ENCODE data around the gene LRP1B.

Gene LRP1B

GRCh38 chr2:141306368-141306767 lies 824.4 kb downstream of the LRP1B start:
- ATAC-seq (ENCODE audit: insufficient read depth, low read depth) (no peak), DNase-seq (no peak)
- Histone ChIP-seq H3K27me3 (ENCODE audit: insufficient read depth, low read length, poor library complexity) (no peaks in the 10 kb centered on the region), H3K9me3 (ENCODE audit: insufficient read depth, low read length, severe bottlenecking) (peaks cover 6% of the 10 kb centered on the region), H2AFZ (ENCODE audit: low read depth, low read length) (no peak overlapping the region), H3K9ac (ENCODE audit: low read depth, low read length) (no peak overlapping the region), H3K4me1 (ENCODE audit: insufficient read depth, low read length) (no peaks in the 10 kb centered on the region), H3K36me3 (ENCODE audit: insufficient read depth, low read length) (no peaks in the 10 kb centered on the region), H3K4me3 (ENCODE audit: low read depth in 1 of 2, low read length in 2 of 2) (no peak overlapping the region), H4K20me1 (ENCODE audit: insufficient read depth, low read length) (no peaks in the 10 kb centered on the region), H3K4me2 (ENCODE audit: insufficient read depth, low read length) (no peak overlapping the region), H3K79me2 (ENCODE audit: insufficient read depth, low read length) (no peaks in the 10 kb centered on the region), H3K27ac (ENCODE audit: low read length) (no peak overlapping the region)
- TF ChIP-seq CTCF (IDR thresholded peaks at IDR 0.05; ENCODE audit: borderline replicate concordance, extremely low read depth, low read length, poor library complexity, severe bottlenecking) (no peak), EZH2 (IDR thresholded peaks at IDR 0.05; ENCODE audit: borderline replicate concordance, low read depth, low read length, severe bottlenecking) (no peak)

GRCh38 chr2:141301551-141301950 lies 829.3 kb downstream of the LRP1B start:
- Histone ChIP-seq H3K4me2 (ENCODE audit: insufficient read depth, low read length) (no peak overlapping the region), H3K9ac (ENCODE audit: low read depth, low read length) (no peak overlapping the region), H3K27ac (ENCODE audit: low read length) (no peak overlapping the region), H3K9me3 (ENCODE audit: insufficient read depth, low read length, severe bottlenecking) (no peaks in the 10 kb centered on the region), H2AFZ (ENCODE audit: low read depth, low read length) (no peak overlapping the region), H4K20me1 (ENCODE audit: insufficient read depth, low read length) (no peaks in the 10 kb centered on the region), H3K4me3 (ENCODE audit: low read depth in 1 of 2, low read length in 2 of 2) (no peak overlapping the region), H3K79me2 (ENCODE audit: insufficient read depth, low read length) (no peaks in the 10 kb centered on the region), H3K27me3 (ENCODE audit: insufficient read depth, low read length, poor library complexity) (no peaks in the 10 kb centered on the region), H3K36me3 (ENCODE audit: insufficient read depth, low read length) (no peaks in the 10 kb centered on the region), H3K4me1 (ENCODE audit: insufficient read depth, low read length) (no peaks in the 10 kb centered on the region)
- DNase-seq (no peak), ATAC-seq (ENCODE audit: insufficient read depth, low read depth) (no peak)
- TF ChIP-seq CTCF (IDR thresholded peaks at IDR 0.05; ENCODE audit: borderline replicate concordance, extremely low read depth, low read length, poor library complexity, severe bottlenecking) (no peak), EZH2 (IDR thresholded peaks at IDR 0.05; ENCODE audit: borderline replicate concordance, low read depth, low read length, severe bottlenecking) (no peak)

- Histone ChIP-seq H3K36me3 (ENCODE audit: insufficient read depth, low read length) (no peaks in the 10 kb centered on the region), H3K27ac (ENCODE audit: low read length) (no peak overlapping the region), H3K9ac (ENCODE audit: low read depth, low read length) (no peak overlapping the region), H3K79me2 (ENCODE audit: insufficient read depth, low read length) (no peaks in the 10 kb centered on the region), H3K27me3 (ENCODE audit: insufficient read depth, low read length, poor library complexity) (no peaks in the 10 kb centered on the region), H2AFZ (ENCODE audit: low read depth, low read length) (no peak overlapping the region), H4K20me1 (ENCODE audit: insufficient read depth, low read length) (no peaks in the 10 kb centered on the region), H3K4me1 (ENCODE audit: insufficient read depth, low read length) (peaks cover 13% of the 10 kb centered on the region), H3K4me3 (ENCODE audit: low read depth in 1 of 2, low read length in 2 of 2) (no peak overlapping the region), H3K4me2 (ENCODE audit: insufficient read depth, low read length) (no peak overlapping the region), H3K9me3 (ENCODE audit: insufficient read depth, low read length, severe bottlenecking) (no peaks in the 10 kb centered on the region)
- DNase-seq (no peak), ATAC-seq (ENCODE audit: insufficient read depth, low read depth) (no peak)
- TF ChIP-seq CTCF (IDR thresholded peaks at IDR 0.05; ENCODE audit: borderline replicate concordance, extremely low read depth, low read length, poor library complexity, severe bottlenecking): no peak
Measured at GRCh38 chr2:141280037-141280436, 850.8 kb downstream of the LRP1B start.

- TF ChIP-seq EZH2 (IDR thresholded peaks at IDR 0.05; ENCODE audit: borderline replicate concordance, low read depth, low read length, severe bottlenecking): no peak
- TF ChIP-seq CTCF (IDR thresholded peaks at IDR 0.05; ENCODE audit: borderline replicate concordance, extremely low read depth, low read length, poor library complexity, severe bottlenecking): no peak
- no peaks in the 10 kb centered on the region for H3K79me2 ChIP-seq (ENCODE audit: insufficient read depth, low read length)
- ATAC-seq (ENCODE audit: insufficient read depth, low read depth): no peak
Measured at GRCh38 chr2:141271346-141271745, 859.5 kb downstream of the LRP1B start.

More at GRCh38 chr2:141271346-141271745, 859.5 kb downstream of the LRP1B start:
- peaks cover 5% of the 10 kb centered on the region for H3K4me1 ChIP-seq (ENCODE audit: insufficient read depth, low read length)
- no peak overlapping the region for H3K9ac ChIP-seq (ENCODE audit: low read depth, low read length)
- no peak overlapping the region for H3K4me3 ChIP-seq (ENCODE audit: low read depth in 1 of 2, low read length in 2 of 2)
- H4K20me1 ChIP-seq (ENCODE audit: insufficient read depth, low read length): no peaks in the 10 kb centered on the region
- no peak overlapping the region for H2AFZ ChIP-seq (ENCODE audit: low read depth, low read length)
- no peak for DNase-seq
- H3K36me3 ChIP-seq (ENCODE audit: insufficient read depth, low read length): no peaks in the 10 kb centered on the region
- H3K9me3 ChIP-seq (ENCODE audit: insufficient read depth, low read length, severe bottlenecking): peaks cover 20% of the 10 kb centered on the region
- no peaks in the 10 kb centered on the region for H3K27me3 ChIP-seq (ENCODE audit: insufficient read depth, low read length, poor library complexity)
- H3K4me2 ChIP-seq (ENCODE audit: insufficient read depth, low read length): no peak overlapping the region
- H3K27ac ChIP-seq (ENCODE audit: low read length): no peak overlapping the region

All from DND-41 (cell line).